ENCODE results near the gene DTNBP1.
A peak's percentile ranks its signal among the peaks of the same experiment; 100 is the strongest.

The DTNBP1 gene

DNA sequence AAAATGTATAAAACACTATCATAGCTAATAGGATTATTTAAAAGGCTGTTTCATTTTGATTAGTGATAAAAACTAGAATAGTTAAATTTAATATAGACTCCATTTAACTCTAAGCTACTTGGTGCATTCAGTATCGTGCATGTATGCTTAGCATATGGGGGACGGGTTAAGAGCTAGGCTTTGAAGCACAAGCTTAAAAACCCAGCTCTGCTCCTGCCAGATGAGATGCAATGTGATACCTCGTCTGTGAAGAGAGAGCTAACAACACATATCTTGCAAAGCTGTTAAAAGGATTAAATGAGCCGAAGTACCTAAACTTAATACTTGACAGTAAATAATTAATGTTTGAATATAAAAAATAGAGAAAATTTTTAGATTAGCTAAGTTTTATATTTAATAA, 42.2 kb downstream of the DTNBP1 start:
- TF ChIP-seq, protein P1, sequence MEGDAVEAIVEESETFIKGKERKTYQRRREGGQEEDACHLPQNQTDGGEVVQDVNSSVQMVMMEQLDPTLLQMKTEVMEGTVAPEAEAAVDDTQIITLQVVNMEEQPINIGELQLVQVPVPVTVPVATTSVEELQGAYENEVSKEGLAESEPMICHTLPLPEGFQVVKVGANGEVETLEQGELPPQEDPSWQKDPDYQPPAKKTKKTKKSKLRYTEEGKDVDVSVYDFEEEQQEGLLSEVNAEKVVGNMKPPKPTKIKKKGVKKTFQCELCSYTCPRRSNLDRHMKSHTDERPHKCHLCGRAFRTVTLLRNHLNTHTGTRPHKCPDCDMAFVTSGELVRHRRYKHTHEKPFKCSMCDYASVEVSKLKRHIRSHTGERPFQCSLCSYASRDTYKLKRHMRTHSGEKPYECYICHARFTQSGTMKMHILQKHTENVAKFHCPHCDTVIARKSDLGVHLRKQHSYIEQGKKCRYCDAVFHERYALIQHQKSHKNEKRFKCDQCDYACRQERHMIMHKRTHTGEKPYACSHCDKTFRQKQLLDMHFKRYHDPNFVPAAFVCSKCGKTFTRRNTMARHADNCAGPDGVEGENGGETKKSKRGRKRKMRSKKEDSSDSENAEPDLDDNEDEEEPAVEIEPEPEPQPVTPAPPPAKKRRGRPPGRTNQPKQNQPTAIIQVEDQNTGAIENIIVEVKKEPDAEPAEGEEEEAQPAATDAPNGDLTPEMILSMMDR (IDR thresholded peaks at IDR 0.05; ENCODE audit: low read length, missing control alignments): no peak
- no peak overlapping the region for H3K4me3 ChIP-seq (replicated peaks; ENCODE audit: low read depth, low read length)
- DNase-seq (ENCODE audit: low read depth): no peak

DNA sequence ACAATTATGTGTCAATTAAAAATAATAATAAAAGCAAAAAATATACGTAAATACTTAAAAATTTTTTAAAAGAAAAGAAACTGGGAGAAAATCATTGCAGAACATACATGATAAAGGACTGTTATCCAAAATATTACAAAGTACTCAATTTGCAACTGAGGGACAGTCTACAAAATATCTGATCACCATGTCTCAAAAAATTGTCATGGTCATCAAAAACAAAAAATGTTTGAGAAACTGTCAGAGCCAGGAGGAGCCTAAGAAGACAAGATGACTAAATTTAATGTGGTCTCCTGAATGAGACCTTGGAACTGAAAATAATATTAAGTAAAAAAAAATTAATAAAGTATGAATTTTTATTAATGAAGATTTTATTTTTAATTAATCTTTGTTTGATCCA, 43.5 kb downstream of the DTNBP1 start:
- DNase-seq (ENCODE audit: low read depth): no peak
- TF ChIP-seq, protein P1 (IDR thresholded peaks at IDR 0.05; ENCODE audit: low read length, missing control alignments): no peak
- H3K4me3 ChIP-seq (replicated peaks; ENCODE audit: low read depth, low read length): no peak overlapping the region

DNA sequence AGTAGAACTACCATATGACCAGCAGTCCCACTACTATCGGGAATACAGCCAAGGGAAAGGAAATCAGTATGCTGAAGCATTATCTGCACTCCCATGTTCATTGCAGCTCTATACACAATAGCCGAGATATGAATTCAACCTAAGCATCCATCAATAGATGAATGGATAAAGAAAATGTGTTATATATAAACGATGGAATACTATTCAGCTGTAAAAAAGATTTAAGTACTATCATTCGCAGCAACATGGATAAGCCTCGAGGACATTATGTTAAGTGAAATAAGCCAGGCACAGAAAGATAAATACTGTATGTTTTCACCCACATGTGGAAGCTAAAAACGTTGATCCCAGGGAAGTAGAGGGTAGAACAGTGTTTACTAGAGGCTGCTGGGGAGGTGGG, 44.1 kb downstream of the DTNBP1 start:
- TF ChIP-seq, protein P1 (IDR thresholded peaks at IDR 0.05; ENCODE audit: low read length, missing control alignments): no peak
- no peak overlapping the region for H3K4me3 ChIP-seq (replicated peaks; ENCODE audit: low read depth, low read length)
- DNase-seq (ENCODE audit: low read depth): no peak

DNA sequence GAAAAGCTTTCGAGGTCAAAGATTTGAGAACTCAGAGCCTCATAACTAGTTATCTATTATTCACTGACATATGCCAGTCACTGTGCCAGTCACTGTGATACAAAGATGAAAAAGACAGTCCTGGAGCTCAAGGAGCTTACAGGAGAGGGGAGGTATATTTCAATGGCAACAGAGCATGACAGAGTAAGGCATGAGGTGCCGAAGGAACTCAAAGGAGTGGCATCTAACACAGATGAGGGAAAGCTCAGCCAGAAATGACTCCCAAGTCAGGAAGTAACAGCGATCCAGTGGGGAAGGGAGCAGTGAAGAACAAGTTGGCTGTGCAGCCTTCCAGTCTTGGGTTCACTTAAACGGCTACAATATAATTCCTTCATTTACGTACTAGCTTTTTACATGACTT, 46.6 kb downstream of the DTNBP1 start:
- TF ChIP-seq, protein P1 (IDR thresholded peaks at IDR 0.05; ENCODE audit: low read length, missing control alignments): no peak
- H3K4me3 ChIP-seq (replicated peaks; ENCODE audit: low read depth, low read length): no peak overlapping the region
- no peak for DNase-seq (ENCODE audit: low read depth)

DNA sequence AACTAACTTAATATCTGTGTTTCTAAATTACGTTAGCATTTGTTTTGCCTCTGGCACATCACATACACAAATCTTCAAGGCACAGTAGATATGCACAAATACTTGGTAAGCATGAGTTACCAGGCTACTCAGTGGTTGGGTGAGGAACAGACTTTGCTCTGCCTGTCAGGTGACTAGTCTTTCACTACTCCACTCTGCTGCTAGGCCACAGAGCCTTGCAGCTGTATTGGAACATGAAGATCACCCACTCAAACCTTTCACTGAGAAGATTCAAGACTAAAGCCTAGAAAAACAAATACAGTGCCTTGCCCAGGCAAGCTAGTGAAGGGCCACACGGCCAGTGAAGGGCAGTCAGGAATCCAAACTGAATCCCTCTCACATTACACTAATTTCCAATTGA, 47.0 kb downstream of the DTNBP1 start:
- TF ChIP-seq, protein P1 (IDR thresholded peaks at IDR 0.05; ENCODE audit: low read length, missing control alignments): no peak
- no peak for DNase-seq (ENCODE audit: low read depth)
- no peak overlapping the region for H3K4me3 ChIP-seq (replicated peaks; ENCODE audit: low read depth, low read length)

DNA sequence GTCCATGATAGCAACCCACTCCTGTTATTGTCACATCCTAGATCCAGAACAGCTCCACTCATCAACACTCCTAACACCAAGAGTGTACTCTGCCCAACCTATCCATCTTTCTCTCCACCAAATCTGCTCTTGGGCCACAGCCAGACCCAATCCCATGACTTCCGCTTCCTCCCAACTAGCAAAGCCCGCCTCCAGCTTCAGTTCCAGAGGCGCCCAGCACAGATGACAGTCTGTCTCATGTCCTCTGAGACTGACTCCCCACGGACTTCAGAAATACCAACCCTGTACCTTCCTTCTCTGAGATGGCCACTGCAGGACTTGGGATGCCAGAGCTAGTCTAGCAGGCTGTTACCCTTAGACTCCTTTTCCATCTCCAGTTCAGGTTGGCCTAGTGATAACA, 48.6 kb downstream of the DTNBP1 start:
- TF ChIP-seq, protein P1 (IDR thresholded peaks at IDR 0.05; ENCODE audit: low read length, missing control alignments): no peak
- H3K4me3 ChIP-seq (replicated peaks; ENCODE audit: low read depth, low read length): no peak overlapping the region
- DNase-seq (ENCODE audit: low read depth): no peak

DNA sequence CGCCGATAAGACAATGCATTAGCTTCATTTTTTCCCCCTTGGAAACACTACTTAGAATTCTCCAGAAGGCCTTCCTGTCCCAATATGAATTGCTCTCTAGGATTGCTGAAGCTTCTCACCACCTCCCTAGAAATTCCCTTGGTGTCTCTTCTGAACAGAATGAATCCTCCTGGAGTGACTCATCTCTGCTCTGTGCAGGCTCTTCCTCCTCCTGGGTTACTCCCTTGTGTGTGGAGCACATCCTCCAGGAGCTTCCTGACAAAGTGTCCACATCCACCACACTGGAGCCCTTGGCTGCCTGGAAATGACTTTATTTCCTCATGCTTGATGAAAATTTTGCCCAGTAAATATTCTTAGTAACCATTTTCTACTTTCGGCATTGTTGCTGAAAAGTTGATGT, 54.4 kb downstream of the DTNBP1 start:
- H3K4me3 ChIP-seq (replicated peaks; ENCODE audit: low read depth, low read length): no peak overlapping the region
- TF ChIP-seq, protein P1 (IDR thresholded peaks at IDR 0.05; ENCODE audit: low read length, missing control alignments): no peak
- peak; percentile 83 for DNase-seq (ENCODE audit: low read depth)

Data from fibroblast of pulmonary artery (primary cell).